HepG2 (cell line): ENCODE data around the gene FBLL1. TPM values are rescaled to one million over a fixed set of nuclear protein-coding genes. Genes with fewer than 3 reads are reported as not detected.

Source experiments
- ATAC-seq: fragments of 200-7000 bp; cut with Tn5 transposase; 3 replicates; pipeline ENCODE4 v1.9.1; 2020; ENCODE audit warnings: mild to moderate bottlenecking, moderate library complexity
- BruUV-seq: library from RNA; stranded (reverse); fragments of 400-500 nt; replicated peaks from 2 replicates; lab custom pipeline; 2021; lab: Mats Ljungman, UMichigan
- CTCF ChIA-PET: fragments of 300-600 bp; formaldehyde crosslinking; extraction: SDS; loops from one replicate; lab custom pipeline; 2021; ENCODE audit warnings: low total read pairs, inconsistent platforms, low intra/inter-chr PET ratio; lab: Yijun Ruan, JAX
- POLR2A ChIA-PET: fragments of 350-600 bp; sonication (Branson Sonifier 250); formaldehyde crosslinking; loops from one replicate; lab custom pipeline; 2020; ENCODE audit warnings: antibody characterized with exemption, inconsistent platforms; lab: Yijun Ruan, JAX
- DNase-seq: peaks from one replicate; pipeline ENCODE4 v3.0.0-alpha.2; 2015; ENCODE audit warnings: low spot score
- FAIRE-seq: peaks from 3 replicates; lab custom pipeline; 2011; peaks lifted over from hg19 to GRCh38; lab: Jason Lieb, UNC
- H2AFZ ChIP-seq: one replicate; pipeline ENCODE4 v1.6.1; 2011; ENCODE audit warnings: low read length, inconsistent platforms
- H3K27ac ChIP-seq: fragments of 300-600 bp; 3 replicates; pipeline ENCODE4 v1.8.0; 2011; ENCODE audit warnings: mixed run types, mild to moderate bottlenecking, mixed read lengths, low read length, inconsistent platforms; ENCODE audit not compliant: insufficient read depth; ENCODE audit errors: extremely low read length
- H3K27me3 ChIP-seq, 2 experiments: fragments of 200-600 bp in 1 of 2; 2 replicates in 1 of 2; 3 replicates in 1 of 2; pipeline versions ENCODE4 v1.6.0 to v1.8.0; 2011; ENCODE audit warnings: low read length in 2 of 2, mild to moderate bottlenecking in 2 of 2, moderate library complexity in 2 of 2, inconsistent platforms in 1 of 2; ENCODE audit not compliant: insufficient read depth in 2 of 2, control insufficient read depth in 1 of 2
- H3K36me3 ChIP-seq, 2 experiments: fragments of 200-600 bp in 1 of 2; replicated peaks in 1 of 2; 2 replicates in 1 of 2; 3 replicates in 1 of 2; pipeline versions ENCODE4 v1.5.1 to v1.8.0; 2011; ENCODE audit warnings: low read length in 2 of 2, inconsistent platforms in 1 of 2; ENCODE audit not compliant: insufficient read depth in 2 of 2, control insufficient read depth in 1 of 2
- H3K4me1 ChIP-seq: 2 replicates; pipeline ENCODE4 v1.5.1; 2012; ENCODE audit warnings: low read length, inconsistent platforms; ENCODE audit not compliant: insufficient read depth
- H3K4me2 ChIP-seq: 2 replicates; pipeline ENCODE4 v1.6.0; 2011; ENCODE audit warnings: low read depth, low read length, inconsistent platforms
- H3K4me3 ChIP-seq, 3 experiments: fragments of 200-600 bp in 1 of 3; sonication (generic), shearing (Covaris generic) in 1 of 3; replicated peaks in 1 of 3; 2 replicates each; pipeline ENCODE4 v1.5.1; 2011 to 2016; ENCODE audit warnings: low read length in 3 of 3, inconsistent platforms in 2 of 3, low read depth in 2 of 3, mild to moderate bottlenecking in 2 of 3, control low read depth in 1 of 3, mixed read lengths in 1 of 3; ENCODE audit not compliant: insufficient read depth in 1 of 3
- H3K79me2 ChIP-seq: one replicate; pipeline ENCODE4 v1.6.1; 2011; ENCODE audit warnings: low read length, inconsistent platforms; ENCODE audit not compliant: insufficient read depth
- H3K9ac ChIP-seq: 2 replicates; pipeline ENCODE4 v1.6.0; 2011; ENCODE audit warnings: mild to moderate bottlenecking, low read depth, low read length, inconsistent platforms; ENCODE audit not compliant: insufficient read depth
- H3K9me3 ChIP-seq: 2 replicates; pipeline ENCODE4 v1.5.1; 2012; ENCODE audit warnings: mild to moderate bottlenecking, low read length
- H4K20me1 ChIP-seq: 2 replicates; pipeline ENCODE4 v1.6.0; 2011; ENCODE audit warnings: inconsistent platforms, mild to moderate bottlenecking, low read length, moderate library complexity; ENCODE audit not compliant: insufficient read depth
- ELF4 ChIP-seq: sonication (generic); formaldehyde crosslinking; IDR thresholded peaks from 2 replicates; pipeline ENCODE4 v1.5.0; 2020; ENCODE audit warnings: missing genetic modification reagents, mild to moderate bottlenecking, moderate library complexity, borderline replicate concordance
- TCF7 ChIP-seq: sonication (generic); IDR thresholded peaks from 2 replicates; pipeline ENCODE4 v1.6.1; 2016; ENCODE audit warnings: antibody characterized with exemption, low read depth
- ZFYVE20 ChIP-seq: sonication (generic); formaldehyde crosslinking; IDR thresholded peaks from 2 replicates; pipeline ENCODE4 v1.8.0; 2023; ENCODE audit warnings: low read depth, mild to moderate bottlenecking, moderate library complexity, missing genetic modification reagents, borderline replicate concordance
- WGBS: methylation state at CpG from one replicate; pipeline ENCODE4 v1.1.6; 2017; ENCODE audit warnings: low lambda C conversion rate; 5-methylcytosine and 5-hydroxymethylcytosine counted together
- in situ Hi-C: cut with HindIII; loops from 2 replicates; pipeline ENCODE4 v1.10.0; 2017; ENCODE audit warnings: low pct_unique_long_range_greater_than_20kb; ENCODE audit not compliant: extremely low pct_ligation_motif_present
- intact Hi-C: fragments of 100-400 bp; cut with micrococcal nuclease; formaldehyde crosslinking; loops from one replicate; pipeline ENCODE4 v1.10.0; 2022; ENCODE audit not compliant: unreplicated experiment
- polyA plus RNA-seq, 8 experiments: library from polyadenylated mRNA; depleted of rRNA in 3 of 8; stranded (reverse) in 7 of 8; unstranded in 1 of 8; fragments of >200 nt; fragmentation: Illumina TruSeq in 4 of 8; extraction: Trizol in 4 of 8; gene quantifications; 2 replicates each; pipeline versions ENCODE4 v1.2.1 to v1.2.3, GENCODE V29; 2011 to 2016; ENCODE audit warnings: low read depth in 4 of 8, missing spikeins in 1 of 8, mixed read lengths in 1 of 8; ENCODE audit not compliant: insufficient read depth in 1 of 8
- total RNA-seq, 5 experiments: library from RNA; depleted of rRNA; stranded (reverse); fragments of >200 nt; fragmentation: Illumina TruSeq; extraction: Trizol; gene quantifications; 2 replicates each; pipeline ENCODE4 v1.2.3, GENCODE V29; 2016; ENCODE audit warnings: low read depth in 1 of 5
- TF ChIP-seq, protein P1 (sequence below): sonication (generic); formaldehyde crosslinking; conservative IDR thresholded peaks from 2 replicates; pipeline ENCODE4 v1.4.0; 2020; ENCODE audit warnings: missing genetic modification reagents
- TF ChIP-seq, protein P2 (sequence below): IDR thresholded peaks from 2 replicates; pipeline ENCODE4 v1.6.1; 2018; ENCODE audit warnings: missing genetic modification reagents, mild to moderate bottlenecking, missing compliant biosample characterization

The FBLL1 gene
- total and polyA plus RNA-seq, 2 of the 13 experiments (the other 11 are each of a cell fraction or from before 2014, with no cell fraction given) = 0.17 to 0.18 TPM

GRCh38 chr5:168568738-168569137 lies 39.6 kb downstream of the FBLL1 start:
- WGBS = 95% methylated on average over 6 of the region's 6 CpGs
- H2AFZ ChIP-seq = no peak overlapping the region
- no peak overlapping the region for H3K4me2 ChIP-seq
- no peaks in the 10 kb centered on the region for H3K9me3 ChIP-seq
- FAIRE-seq = no peak
- CTCF ChIA-PET = no interaction called here
- no peak overlapping the region for H3K27ac ChIP-seq
- no TSS peak for BruUV-seq
- in situ Hi-C loops = no loop called here
- no peaks in the 10 kb centered on the region for H3K27me3 ChIP-seq
- H3K4me1 ChIP-seq = peaks cover 17% of the 10 kb centered on the region; the same call in 1 of the 2 replicates
- DNase-seq = no peak
- peaks cover 5 to 45% of the 10 kb centered on the region in 2 experiments for H3K36me3 ChIP-seq
- intact Hi-C loops = no loop called here
- peaks cover 56% of the 10 kb centered on the region for H4K20me1 ChIP-seq
- H3K4me3 ChIP-seq = no peak overlapping the region
- POLR2A ChIA-PET = no interaction called here
- ATAC-seq = no peak
- peaks cover 71% of the 10 kb centered on the region for H3K79me2 ChIP-seq
- no peak overlapping the region for H3K9ac ChIP-seq
- TF ChIP-seq ELF4 (CRISPR knock-in tag) (no peak), TCF7 (no peak), ZFYVE20 (CRISPR knock-in tag) (no peak)
- TF ChIP-seq, protein P1, sequence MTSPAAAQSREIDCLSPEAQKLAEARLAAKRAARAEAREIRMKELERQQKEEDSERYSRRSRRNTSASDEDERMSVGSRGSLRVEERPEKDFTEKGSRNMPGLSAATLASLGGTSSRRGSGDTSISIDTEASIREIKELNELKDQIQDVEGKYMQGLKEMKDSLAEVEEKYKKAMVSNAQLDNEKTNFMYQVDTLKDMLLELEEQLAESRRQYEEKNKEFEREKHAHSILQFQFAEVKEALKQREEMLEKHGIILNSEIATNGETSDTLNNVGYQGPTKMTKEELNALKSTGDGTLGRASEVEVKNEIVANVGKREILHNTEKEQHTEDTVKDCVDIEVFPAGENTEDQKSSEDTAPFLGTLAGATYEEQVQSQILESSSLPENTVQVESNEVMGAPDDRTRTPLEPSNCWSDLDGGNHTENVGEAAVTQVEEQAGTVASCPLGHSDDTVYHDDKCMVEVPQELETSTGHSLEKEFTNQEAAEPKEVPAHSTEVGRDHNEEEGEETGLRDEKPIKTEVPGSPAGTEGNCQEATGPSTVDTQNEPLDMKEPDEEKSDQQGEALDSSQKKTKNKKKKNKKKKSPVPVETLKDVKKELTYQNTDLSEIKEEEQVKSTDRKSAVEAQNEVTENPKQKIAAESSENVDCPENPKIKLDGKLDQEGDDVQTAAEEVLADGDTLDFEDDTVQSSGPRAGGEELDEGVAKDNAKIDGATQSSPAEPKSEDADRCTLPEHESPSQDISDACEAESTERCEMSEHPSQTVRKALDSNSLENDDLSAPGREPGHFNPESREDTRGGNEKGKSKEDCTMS = no peak
- TF ChIP-seq, protein P2, sequence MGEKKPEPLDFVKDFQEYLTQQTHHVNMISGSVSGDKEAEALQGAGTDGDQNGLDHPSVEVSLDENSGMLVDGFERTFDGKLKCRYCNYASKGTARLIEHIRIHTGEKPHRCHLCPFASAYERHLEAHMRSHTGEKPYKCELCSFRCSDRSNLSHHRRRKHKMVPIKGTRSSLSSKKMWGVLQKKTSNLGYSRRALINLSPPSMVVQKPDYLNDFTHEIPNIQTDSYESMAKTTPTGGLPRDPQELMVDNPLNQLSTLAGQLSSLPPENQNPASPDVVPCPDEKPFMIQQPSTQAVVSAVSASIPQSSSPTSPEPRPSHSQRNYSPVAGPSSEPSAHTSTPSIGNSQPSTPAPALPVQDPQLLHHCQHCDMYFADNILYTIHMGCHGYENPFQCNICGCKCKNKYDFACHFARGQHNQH (CRISPR knock-in tag) = no peak
